GM21717 (cell line): Measurements from ENCODE around the gene KDM5A.

ENCODE experiments used
- ATAC-seq: cut with Tn5 transposase; IDR thresholded peaks from one replicate; pipeline ENCODE4 v1.9.1; 2021; ENCODE audit warnings: mild to moderate bottlenecking, moderate library complexity; ENCODE audit not compliant: unreplicated experiment

KDM5A gene

DNA sequence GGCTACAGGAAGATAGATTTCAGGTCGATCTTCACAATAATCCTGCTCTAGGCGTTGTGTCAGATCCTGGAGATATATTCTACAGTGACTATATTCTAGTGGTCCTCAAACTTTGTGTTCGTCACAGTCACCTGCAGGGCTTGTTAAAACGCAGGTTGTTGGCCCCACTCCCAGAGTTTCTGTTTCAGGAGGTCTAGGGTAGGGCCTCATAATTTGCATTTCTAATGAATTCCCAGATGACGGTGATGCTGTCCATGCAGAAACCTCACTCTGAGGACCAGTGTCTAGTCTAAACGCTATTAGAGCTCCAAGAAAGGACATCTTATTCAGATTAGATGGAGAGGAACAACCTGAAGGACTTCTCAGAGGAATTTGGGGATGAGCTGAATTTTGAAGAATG is 113.3 kb downstream of the KDM5A start:
- no peak for ATAC-seq

DNA sequence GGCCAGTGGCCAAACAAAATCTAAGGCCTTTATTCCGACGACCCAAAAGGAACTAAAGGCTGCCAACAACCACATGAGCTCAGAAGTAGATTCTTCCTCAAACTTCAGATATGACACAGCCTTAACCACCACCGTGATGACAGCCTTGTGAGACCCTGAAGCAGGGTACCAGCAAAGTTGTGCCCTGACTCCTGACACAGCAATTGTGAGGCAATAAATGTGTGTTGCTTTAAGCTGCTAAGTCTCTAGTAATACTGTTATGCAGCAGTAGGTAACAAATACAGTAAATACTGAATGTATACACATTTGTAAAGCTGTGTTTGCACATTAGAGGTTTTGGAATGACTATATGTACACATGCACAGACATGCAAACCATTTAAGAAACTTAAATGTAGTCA is 115.7 kb downstream of the KDM5A start:
- ATAC-seq, result no peak

DNA sequence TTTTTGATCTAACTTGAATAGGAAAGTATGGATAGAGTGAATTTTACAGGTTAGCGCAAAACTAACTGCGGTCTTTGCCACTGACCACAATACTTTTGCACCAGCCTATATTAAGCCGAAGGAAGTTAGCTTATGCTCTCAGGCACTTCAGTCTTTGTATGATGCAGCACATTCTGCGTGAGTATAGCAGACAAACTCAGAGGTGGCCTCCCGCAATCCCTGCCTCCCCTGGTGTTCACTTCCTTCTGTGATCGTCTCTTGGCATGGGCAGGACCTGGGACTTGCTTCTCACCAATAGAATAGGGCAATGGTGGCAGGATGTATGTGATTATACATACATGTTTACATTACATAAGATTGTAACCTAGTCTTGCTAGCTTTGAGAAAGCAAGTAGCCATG is 116.2 kb downstream of the KDM5A start:
- no peak for ATAC-seq

DNA sequence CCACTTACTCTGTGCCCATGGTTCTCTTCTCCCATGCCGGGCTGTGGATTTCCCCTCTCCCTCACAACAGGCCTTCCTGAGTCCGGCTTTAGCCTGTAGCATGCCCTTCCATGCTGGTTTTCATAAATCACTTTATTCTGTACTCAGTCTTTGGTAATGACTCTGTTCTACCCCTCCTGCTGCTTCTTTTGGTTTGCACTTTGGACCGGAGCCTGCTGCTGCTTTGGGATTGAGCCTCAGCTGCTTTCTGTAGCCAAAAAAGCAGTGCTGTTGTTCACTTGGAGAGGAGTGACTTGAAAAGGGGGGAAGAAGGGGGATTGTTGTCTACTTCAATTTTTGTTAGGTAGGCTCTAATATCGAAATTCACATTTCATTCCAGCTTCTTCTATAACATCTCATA is 118.0 kb downstream of the KDM5A start:
- no peak for ATAC-seq

GRCh38 chr12:269191-269590 is 119.9 kb downstream of the KDM5A start:
- no peak for ATAC-seq

GRCh38 chr12:268483-268840 is 120.7 kb downstream of the KDM5A start:
- ATAC-seq, result no peak

DNA sequence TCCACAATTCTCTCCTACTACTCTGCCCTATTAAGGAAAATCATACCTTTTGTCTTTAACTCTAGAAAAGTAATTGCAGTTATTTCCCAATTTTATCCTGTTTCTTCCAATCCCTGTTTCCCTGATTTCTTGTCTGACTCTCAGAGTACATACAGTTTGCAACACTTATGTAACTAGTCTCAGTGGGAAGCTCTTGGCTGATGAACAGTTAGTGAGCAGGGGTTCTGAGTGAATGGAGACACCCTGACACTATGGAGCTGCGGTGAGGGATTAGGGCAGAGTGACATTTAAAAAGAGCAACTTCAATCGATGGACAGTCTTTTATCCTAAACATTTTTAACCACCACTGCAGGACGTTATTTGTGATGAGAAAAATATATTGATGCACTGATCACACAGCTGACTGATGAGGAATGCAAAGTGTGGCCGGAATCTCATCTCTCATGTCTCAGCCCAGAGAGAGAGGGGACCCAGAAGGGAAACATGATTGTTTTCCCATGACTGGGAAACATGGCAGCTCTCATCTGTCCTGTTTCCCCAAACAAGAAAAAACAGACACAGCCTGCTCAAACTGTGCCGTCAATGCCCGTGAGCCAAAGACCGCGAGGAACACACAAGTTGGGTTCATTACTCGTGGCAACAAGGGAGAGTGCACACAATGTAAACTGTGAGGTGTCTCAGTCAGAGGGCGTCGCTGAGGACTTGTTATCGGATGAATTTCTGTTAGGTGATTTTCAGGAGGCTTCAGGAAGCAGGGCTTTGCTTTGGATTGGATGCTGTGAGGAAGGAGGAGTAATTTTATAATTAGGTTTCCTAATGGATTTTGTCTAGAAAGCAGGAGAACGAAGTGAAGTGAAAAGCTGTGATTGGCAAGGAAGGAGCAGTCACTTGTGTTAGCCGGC is 121.3 kb downstream of the KDM5A start:
- no peak for ATAC-seq

DNA sequence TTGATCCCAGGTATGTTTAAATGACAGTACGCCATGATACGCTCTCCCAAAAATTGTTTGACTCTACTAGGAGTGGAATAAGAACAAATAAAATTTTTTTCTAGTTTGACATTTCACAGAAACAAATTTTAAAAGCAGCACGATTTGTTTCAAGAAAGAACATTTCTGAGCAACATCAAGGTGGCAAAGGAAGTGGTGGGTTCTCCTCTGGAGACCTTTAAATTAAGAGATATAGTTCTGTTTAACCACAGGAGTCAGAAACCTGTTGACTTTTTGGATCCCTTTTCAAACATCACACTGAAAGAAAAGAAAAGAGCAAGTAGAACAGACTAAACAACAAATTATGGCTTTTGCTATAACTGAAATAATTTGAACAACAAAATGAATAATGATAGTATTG is 124.0 kb downstream of the KDM5A start:
- ATAC-seq, result no peak

DNA sequence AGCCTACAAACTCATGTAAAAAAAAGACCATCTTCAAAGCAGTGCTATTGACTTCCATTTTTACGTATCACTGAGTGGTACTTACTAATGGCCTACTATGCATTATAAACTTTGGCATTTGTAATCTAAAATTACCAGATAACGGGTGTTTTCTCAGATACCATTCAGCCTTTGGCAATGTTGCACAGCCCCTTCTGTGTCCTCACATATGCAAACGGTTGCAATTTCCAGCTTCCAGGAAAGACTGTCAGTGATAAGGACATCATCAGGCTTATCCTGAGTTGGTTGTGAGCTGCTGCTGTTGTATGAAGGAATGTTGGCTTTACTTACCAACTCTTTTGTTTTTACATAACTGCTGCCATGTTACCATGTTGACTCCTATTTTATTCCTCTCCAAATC is 124.9 kb downstream of the KDM5A start:
- ATAC-seq, result no peak

GRCh38 chr12:263574-263973 is 125.5 kb downstream of the KDM5A start:
- no peak for ATAC-seq

DNA sequence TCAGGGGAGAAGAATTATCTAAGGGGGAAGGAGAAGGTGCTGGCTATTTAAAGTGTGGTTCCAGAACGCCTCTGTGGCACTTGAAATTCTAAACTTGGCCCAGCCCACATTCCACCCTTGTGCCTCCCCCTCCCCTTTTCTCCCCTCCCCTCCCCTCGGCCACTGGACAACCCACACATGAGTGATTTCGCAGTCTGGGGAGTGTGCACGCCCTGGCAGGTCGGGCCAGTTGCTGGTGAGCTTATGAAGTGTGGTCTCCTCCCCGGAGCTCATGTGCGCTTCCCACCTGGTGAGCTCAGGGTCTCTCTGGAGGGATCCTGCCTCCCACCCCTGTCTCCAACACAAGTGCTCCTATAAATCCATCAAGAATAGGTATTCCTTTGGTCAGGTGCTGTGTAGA is 126.3 kb downstream of the KDM5A start, which contains the start of gene SLC6A13:
TSS of gene SLC6A13 (minus strand) at position 20 of the 400 bp plus-strand sequence. CDS start 2,784 bp downstream, outside the sequence.
- ATAC-seq, result no peak

GRCh38 chr12:262113-262512 is 127.0 kb downstream of the KDM5A start:
- no peak for ATAC-seq

DNA sequence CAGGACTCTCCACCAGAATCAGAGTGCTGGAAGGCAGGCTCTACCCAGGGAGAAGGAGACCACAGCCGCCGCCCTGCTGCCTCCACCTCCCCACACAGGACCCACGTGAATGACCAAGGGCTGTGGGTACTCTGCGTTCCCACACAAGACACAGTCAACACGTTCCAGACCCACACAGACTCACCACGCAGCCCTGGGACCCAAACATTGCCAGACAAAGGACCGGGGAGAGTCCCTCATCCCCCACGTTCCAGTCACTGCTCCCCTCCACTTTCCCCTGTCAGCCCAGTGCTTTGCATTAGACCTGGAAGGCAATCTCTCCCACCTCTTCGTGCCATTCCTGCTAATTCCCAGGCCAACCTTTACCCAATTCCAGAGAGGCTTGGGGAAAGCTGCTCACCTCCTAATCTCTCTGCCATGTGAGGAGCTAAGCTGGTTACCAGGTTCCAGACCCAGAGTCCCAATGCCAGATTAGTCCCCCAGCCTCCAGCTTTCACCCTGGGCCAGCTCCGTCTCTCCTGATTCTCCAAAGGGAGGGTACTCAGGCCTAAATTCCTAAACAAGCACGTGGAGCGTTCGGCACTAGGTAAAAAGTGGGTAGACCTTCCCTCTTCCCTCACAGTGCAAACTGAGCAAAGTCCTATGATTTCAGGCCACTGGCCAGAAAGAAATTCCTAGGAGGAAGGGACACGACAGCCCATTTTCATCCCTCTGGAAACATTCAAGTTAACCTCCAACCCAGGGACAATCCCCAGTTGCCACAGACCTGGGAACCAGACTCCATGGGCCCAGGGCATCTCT is 131.4 kb downstream of the KDM5A start:
- no peak for ATAC-seq

DNA sequence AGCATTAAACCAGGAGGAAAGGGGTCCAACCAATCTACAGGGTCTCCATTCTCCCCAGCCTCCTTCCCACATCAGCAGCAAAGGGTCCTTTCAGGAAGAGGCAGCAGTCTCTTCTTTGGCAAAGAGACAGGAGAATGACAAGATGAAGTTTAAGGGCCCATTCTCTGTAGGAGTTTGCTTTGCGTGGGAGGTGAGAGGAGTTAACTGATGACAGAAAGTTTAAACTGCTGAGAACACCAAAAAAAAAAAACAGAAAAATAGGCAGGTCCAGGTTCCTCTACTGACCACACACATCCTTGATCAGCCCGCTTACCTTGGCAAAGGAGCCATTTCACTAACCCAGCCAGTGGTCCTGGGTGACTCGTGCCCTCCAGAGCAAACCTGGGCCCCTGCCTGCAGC is 132.2 kb downstream of the KDM5A start:
- ATAC-seq, result no peak

DNA sequence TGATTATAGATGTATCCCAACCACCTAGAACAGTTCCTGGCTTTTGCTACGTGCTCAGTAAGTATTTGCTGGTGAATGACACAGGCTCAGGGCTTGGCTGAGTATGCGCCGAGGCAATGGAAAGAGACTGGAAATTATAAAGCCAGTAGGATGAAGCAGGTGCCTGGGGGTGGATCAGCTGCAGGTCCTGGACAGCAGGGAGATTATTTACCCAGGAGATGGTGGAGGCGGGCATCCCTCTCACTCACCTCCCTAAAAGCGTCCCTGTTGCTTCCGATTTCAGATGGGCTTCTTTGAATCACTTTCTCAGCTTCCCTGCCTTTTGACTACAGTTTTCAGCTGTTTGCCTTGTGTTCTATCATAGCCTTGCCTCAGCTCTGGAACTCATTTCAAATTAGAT is 132.9 kb downstream of the KDM5A start:
- ATAC-seq, result no peak

GRCh38 chr12:254912-255311 is 134.2 kb downstream of the KDM5A start:
- no peak for ATAC-seq

GRCh38 chr12:254039-254438 is 135.1 kb downstream of the KDM5A start:
- ATAC-seq, result no peak

DNA sequence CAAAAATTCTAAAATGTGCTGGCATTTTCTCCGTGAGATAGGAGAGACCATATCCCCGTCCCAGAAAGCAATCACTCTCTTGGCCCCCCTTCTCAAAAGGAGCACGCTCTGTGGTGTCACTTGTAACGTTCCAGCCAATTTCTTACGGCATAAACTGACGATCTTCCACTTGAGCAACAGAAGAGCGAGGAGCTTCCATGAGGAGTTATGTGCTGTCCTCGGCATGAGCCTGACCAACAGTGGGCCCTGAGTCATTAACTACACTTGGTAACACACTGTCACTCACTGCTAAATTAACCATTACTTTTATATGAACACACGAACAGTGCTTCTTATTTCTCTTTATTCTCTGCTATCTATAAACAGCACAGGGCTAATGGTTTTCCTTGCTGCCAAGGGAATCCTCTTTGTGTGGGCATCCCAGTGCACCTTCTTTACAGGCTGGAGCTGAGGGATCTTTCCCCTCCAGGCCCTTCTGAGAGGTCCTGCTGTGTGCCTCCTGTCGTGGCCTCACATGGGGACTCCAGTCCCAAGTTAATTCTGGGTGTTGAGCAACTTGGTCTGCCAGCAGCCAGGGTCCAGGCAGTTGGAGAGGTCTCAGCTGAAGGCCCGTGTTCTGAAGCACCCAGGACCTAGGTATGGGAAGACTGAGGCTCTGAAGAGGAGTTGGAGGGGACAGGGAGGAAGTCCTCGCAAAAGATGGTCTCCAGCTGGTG is 135.8 kb downstream of the KDM5A start:
- ATAC-seq, result no peak

- no peak for ATAC-seq
Observed at GRCh38 chr12:252636-253035, 136.5 kb downstream of the KDM5A start.

DNA sequence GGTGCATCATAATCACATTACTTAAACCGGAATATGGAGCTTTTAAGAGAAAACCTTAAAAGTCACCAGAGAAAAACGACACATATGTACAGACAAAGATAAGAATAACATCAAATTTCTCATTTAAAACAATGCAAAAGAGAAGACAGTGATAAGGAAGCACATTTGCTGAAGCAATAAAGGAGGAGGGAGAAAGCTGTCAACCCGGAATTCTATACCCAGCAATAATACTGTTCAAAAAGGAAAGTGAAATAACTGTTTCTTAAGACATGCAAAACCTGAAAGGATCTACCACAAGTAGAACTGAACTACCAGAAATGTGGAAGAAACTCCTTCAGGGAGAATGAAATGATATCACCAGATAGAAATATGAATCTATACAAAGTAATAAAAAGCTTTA is 141.8 kb downstream of the KDM5A start:
- no peak for ATAC-seq

GRCh38 chr12:243381-243780 is 145.7 kb downstream of the KDM5A start:
- no peak for ATAC-seq
